T-helper 2 cell treated with Interferon-gamma antibody and Interleukin-4, amounts not matched to agents 5 μg/mL and 100 μg/mL, for 36 hours (primary cell): Measurements from ENCODE around the gene MYO5A.
"Not testable (repeated sequence)": the region's sequence is repeated elsewhere in the genome, so short reads cannot be mapped to it uniquely, and the experiment has no call there.

Experiments
- DNase-seq: peaks from one replicate; pipeline ENCODE4 v3.0.0; 2021; ENCODE audit warnings: low spot score
- H3K27ac Mint-ChIP-seq: one replicate; pipeline ENCODE4 v1.8.0; 2021; ENCODE audit warnings: mild to moderate bottlenecking, mixed read lengths
- H3K27me3 Mint-ChIP-seq: one replicate; pipeline ENCODE4 v1.8.0; 2021; ENCODE audit warnings: low read depth, mixed read lengths
- H3K36me3 Mint-ChIP-seq: one replicate; pipeline ENCODE4 v1.8.0; 2021; ENCODE audit warnings: low read depth, mixed read lengths
- H3K4me1 Mint-ChIP-seq: one replicate; pipeline ENCODE4 v1.8.0; 2021; ENCODE audit warnings: low read depth, mixed read lengths
- H3K4me3 Mint-ChIP-seq: one replicate; pipeline ENCODE4 v1.8.0; 2022; ENCODE audit warnings: mild to moderate bottlenecking, moderate library complexity, mixed read lengths
- H3K9me3 Mint-ChIP-seq: one replicate; pipeline ENCODE4 v1.8.0; 2021; ENCODE audit warnings: mixed read lengths

Gene MYO5A

DNA sequence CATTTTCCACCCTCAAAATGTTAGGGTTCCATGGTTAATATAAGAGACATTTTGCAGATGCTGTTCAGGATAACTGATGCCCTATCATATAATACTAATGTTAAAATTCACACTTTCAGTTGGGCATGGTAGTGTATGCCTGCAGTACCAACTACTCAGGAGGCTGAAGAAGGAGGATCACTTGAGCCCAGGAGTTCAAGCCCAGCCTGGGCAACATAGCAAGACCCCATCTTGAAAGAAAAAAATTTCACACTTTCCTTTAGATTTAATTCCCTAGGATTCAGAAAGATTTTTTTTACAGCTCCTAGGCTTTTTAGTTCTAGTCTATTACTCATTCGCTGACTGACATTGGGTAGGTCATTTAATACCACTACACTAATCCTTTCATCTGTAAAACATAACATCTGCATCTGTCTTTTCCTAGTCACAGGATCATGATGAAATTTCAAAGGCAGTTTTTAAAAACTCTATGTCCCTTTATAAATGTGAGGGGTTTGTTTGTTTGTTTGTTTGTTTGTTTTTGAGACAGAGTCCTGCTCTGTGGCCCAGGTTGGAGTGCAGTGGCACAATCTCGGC is 103.7 kb downstream of the MYO5A start:
- no peak for DNase-seq
- Mint-ChIP-seq H3K27me3 (no peaks in the 10 kb centered on the region), H3K36me3 (peaks cover 6% of the 10 kb centered on the region), H3K27ac (no peak overlapping the region), H3K9me3 (no peaks in the 10 kb centered on the region), H3K4me3 (no peak overlapping the region), H3K4me1 (peaks cover 1% of the 10 kb centered on the region)

DNA sequence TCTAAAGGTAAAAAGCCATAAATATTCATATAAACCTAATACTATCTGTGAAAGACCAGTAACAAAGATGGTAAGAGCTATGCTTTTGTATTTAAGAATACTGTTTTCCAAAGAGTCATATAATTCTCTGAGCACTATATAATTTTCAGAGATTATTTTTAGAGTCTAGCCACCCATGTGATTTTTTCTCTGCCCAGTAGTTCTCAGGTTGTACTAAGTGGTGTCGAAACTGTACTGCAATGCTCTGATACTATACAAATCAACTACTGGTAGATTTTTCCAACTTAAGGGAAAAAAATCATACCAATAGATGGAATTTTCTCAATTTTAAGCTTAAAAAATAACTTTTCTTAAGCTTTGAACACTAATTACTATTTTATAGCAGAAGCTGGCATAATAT is 104.8 kb downstream of the MYO5A start:
- peaks cover 6% of the 10 kb centered on the region for H3K36me3 Mint-ChIP-seq
- no peak overlapping the region for H3K27ac Mint-ChIP-seq

DNA sequence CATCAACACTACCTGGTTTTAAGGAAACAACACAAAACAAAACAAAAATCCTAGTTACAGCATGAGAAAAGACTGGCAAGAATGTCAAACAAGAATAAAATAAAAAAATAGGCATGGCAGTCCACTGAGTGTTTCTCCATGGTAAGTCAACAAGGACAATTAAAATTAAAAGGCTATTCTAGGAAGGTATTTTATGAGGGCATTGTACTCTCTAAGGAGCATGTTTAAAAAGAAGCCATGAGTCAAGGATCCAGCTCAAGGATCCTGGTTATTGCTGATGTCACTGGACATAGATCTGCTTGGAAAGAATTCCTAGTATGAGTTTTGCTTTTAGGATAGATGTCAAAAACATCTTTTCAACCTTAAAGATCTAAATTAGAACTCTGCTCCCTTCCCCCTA is 106.7 kb downstream of the MYO5A start:
- no peak overlapping the region for H3K27ac Mint-ChIP-seq
- no peaks in the 10 kb centered on the region for H3K27me3 Mint-ChIP-seq

More for the DNA sequence above, 104.8 kb downstream of the MYO5A start:
- no peaks in the 10 kb centered on the region for H3K27me3 Mint-ChIP-seq
- no peak for DNase-seq
- H3K4me3 Mint-ChIP-seq, result no peak overlapping the region
- peaks cover 3% of the 10 kb centered on the region for H3K4me1 Mint-ChIP-seq
- H3K9me3 Mint-ChIP-seq, result no peaks in the 10 kb centered on the region

DNA sequence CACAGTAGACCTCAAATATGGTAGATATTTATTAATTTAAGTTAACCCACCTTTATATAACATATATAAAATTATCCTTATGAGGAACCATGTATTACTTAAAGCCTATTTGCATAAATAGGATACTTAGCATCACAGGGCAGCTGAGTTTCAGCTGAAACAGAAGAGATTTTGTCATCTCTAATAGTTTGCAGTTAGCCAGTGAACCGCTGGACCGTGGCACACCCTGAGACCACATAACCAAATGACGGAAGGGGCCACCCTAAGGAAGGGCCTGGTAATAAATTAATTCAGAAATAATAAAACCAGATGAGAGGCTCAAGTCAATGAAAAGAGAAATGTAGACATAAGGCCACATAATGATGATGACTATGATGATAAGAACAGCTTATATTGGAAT is 107.7 kb downstream of the MYO5A start:
- Mint-ChIP-seq H3K27ac (no peak overlapping the region), H3K4me3 (no peak overlapping the region), H3K9me3 (no peaks in the 10 kb centered on the region), H3K36me3 (peaks cover 9% of the 10 kb centered on the region), H3K27me3 (no peaks in the 10 kb centered on the region), H3K4me1 (peaks cover 8% of the 10 kb centered on the region)
- DNase-seq, result no peak

More for the DNA sequence above, 106.7 kb downstream of the MYO5A start:
- Mint-ChIP-seq H3K4me1 (peaks cover 8% of the 10 kb centered on the region), H3K36me3 (peaks cover 9% of the 10 kb centered on the region), H3K9me3 (no peaks in the 10 kb centered on the region), H3K4me3 (no peak overlapping the region)
- DNase-seq, result no peak

DNA sequence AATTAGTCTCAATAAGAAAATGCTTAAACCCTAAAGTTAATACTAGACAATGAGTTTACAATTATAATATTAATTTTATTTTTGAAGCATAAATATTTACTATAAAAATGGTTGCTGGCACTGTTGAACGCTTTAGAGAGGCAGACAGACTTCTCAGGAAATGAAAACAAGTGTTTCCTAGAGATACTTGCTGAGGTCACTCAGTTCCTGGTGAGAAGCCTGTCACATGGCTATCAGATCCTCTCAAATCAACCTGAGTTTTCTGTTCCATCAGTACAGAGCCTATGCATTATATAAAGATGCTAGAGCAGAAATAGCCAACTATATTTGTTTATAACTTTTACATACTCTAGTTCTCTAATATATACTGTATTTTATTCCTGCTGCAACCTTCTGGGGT is 109.2 kb downstream of the MYO5A start:
- no peak overlapping the region for H3K27ac Mint-ChIP-seq
- no peak for DNase-seq
- H3K4me3 Mint-ChIP-seq, result no peak overlapping the region
- H3K36me3 Mint-ChIP-seq, result peaks cover 5% of the 10 kb centered on the region
- H3K9me3 Mint-ChIP-seq, result no peaks in the 10 kb centered on the region
- H3K4me1 Mint-ChIP-seq, result peaks cover 8% of the 10 kb centered on the region
- H3K27me3 Mint-ChIP-seq, result no peaks in the 10 kb centered on the region

DNA sequence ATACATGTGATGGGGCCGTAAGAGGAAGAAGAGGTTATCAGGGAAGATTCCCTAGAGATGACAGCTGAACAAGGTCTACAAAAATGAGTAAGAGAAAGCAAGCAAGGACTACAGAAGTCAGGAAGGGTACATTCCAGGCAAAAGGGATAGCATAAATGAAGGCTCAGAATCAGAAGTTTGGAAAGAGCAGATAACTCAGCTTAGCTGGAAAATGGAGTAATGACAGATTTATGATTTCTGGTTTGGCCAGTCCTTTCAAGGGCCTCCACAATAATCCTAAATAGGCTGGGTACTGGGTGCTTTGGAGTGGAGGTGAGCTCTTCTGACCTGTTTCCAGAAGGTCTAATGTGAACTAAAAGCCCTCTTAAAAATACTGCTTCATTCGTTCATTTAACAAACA is 110.7 kb downstream of the MYO5A start:
- Mint-ChIP-seq H3K36me3 (peaks cover 5% of the 10 kb centered on the region), H3K27me3 (no peaks in the 10 kb centered on the region), H3K27ac (no peak overlapping the region), H3K9me3 (no peaks in the 10 kb centered on the region), H3K4me1 (peaks cover 8% of the 10 kb centered on the region), H3K4me3 (no peak overlapping the region)
- no peak for DNase-seq

DNA sequence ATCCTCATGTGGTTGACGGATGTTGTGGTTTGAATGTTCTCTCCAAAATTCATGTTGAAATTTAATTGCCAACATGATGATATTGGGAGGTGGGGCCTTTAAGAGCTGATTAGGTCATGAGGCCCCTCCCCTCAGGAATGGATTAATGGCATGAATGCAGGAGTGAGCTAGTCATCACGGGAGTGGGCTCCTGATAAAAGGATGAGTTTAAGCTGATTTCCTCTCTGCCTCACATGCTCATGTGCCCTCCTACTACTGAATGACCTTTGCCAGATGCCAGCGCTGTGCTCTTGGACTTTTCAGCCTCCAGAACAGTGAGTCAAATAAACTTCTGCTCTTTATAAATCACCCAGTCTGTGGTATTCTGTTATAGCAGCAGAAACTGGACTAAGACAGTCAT is 111.2 kb downstream of the MYO5A start:
- H3K4me1 Mint-ChIP-seq, result peaks cover 8% of the 10 kb centered on the region

DNA sequence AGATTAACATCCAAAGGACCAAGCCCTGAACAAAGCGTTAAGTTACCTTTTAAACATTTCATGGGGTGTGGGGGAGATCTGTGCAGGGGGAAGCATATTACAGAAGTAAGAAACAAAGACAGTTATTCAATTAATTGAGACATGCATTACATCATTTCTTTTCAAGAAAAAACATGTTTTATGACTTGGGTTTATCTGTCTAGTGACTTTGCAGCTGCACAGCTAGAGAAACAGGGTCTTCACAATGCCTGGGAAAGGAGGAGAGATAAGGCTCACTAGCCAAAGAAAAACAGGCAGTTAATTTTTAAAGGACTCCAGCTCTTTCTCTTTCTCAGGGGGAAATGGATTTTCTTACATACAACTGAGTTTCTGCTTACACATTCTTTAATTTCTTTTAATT is 112.1 kb downstream of the MYO5A start:
- H3K4me1 Mint-ChIP-seq, H3K4me3 Mint-ChIP-seq, H3K27ac Mint-ChIP-seq, H3K27me3 Mint-ChIP-seq, H3K36me3 Mint-ChIP-seq, H3K9me3 Mint-ChIP-seq, DNase-seq: not testable (repeated sequence)

More for the DNA sequence above, 111.2 kb downstream of the MYO5A start:
- Mint-ChIP-seq H3K27ac (no peak overlapping the region), H3K36me3 (peaks cover 5% of the 10 kb centered on the region), H3K27me3 (no peaks in the 10 kb centered on the region), H3K4me3 (no peak overlapping the region), H3K9me3 (no peaks in the 10 kb centered on the region)
- no peak for DNase-seq

DNA sequence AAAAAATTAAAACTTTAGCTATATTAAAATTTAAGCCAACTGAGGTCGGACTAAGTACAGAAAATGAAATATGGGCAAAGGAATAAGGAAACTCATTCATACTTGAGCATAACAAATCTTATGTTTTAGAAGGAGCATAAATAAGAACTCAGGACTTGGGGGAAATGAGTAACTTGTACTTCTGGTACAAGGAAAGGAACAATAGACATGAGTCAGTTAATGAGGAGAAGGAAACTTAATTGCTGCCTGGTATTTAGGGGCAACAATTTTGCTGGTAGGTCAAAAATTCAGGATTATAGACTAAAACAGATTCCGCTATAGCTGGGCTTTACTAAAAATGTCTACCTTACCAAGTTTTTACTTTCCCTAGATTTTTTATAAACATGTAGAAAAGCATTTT is 113.1 kb downstream of the MYO5A start:
- peaks cover 5% of the 10 kb centered on the region for H3K36me3 Mint-ChIP-seq
- DNase-seq, result no peak
- H3K27ac Mint-ChIP-seq, result no peak overlapping the region
- no peak overlapping the region for H3K4me3 Mint-ChIP-seq
- peaks cover 8% of the 10 kb centered on the region for H3K4me1 Mint-ChIP-seq
- H3K9me3 Mint-ChIP-seq, result no peaks in the 10 kb centered on the region
- no peaks in the 10 kb centered on the region for H3K27me3 Mint-ChIP-seq

DNA sequence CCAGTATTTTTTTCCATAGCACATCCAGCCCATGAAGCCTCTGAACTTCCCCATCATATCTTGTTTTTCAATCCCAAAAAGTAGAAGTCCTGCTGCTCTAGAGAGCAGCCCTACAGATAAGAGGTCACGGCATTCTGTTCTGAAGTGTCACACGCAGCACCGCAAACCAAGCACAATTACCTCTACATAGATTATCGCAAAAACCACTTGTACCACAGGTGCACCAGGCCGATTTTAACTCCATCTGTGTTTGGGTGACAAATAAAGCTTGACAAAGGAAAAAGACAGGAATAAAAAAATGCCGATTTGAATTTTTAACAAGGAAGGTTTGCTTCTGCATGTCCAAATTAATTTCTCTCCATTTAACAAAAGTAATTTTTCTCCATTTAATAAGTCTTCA is 113.7 kb downstream of the MYO5A start:
- Mint-ChIP-seq H3K27ac (no peak overlapping the region), H3K4me3 (no peak overlapping the region), H3K9me3 (no peaks in the 10 kb centered on the region), H3K27me3 (no peaks in the 10 kb centered on the region), H3K4me1 (peaks cover 7% of the 10 kb centered on the region), H3K36me3 (peaks cover 5% of the 10 kb centered on the region)
- no peak for DNase-seq

DNA sequence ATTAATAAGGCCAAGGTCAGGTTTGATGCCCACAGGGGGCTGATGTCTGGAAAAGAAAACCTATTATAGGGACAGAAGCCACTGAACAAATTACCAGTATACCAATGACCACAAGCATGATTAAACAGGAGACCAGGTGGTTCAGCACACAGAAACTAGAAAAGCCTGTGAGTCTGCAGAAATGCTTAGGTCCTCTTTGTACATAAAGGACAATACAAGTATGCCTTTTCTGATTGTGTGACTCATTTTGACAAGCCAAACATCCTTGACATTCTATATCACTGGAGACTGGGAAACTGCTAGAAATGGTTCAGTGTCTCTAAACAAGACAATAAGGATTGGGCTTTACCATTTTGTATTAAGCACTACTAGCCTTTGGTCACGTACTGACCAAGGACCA is 119.9 kb downstream of the MYO5A start:
- no peak for DNase-seq
- Mint-ChIP-seq H3K4me1 (no peaks in the 10 kb centered on the region), H3K27ac (no peak overlapping the region), H3K4me3 (no peak overlapping the region), H3K9me3 (no peaks in the 10 kb centered on the region), H3K36me3 (peaks cover 13% of the 10 kb centered on the region), H3K27me3 (no peaks in the 10 kb centered on the region)

DNA sequence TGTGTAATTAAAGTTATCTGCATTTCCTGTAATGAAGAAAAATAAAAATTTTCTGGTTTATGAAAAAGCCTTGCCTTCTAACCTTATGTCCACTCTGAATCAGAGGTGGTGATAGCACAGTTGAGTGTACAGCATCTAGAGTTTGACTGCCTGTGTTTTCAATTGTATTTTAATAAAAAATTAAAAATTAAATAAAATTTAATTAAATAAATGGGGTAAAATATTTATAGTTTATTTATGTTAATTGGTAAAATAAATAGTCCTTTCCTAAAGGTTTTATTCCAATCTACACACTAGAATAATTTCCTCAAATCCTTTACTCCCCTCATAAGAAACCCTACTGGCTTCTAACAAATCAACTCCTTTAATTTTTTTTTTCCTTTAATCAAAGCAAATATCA is 121.3 kb downstream of the MYO5A start:
- H3K27ac Mint-ChIP-seq, result no peak overlapping the region
- H3K27me3 Mint-ChIP-seq, result no peaks in the 10 kb centered on the region
- H3K4me3 Mint-ChIP-seq, result no peak overlapping the region
- H3K36me3 Mint-ChIP-seq, result peaks cover 16% of the 10 kb centered on the region
- no peaks in the 10 kb centered on the region for H3K9me3 Mint-ChIP-seq
- H3K4me1 Mint-ChIP-seq, result no peaks in the 10 kb centered on the region
- no peak for DNase-seq

DNA sequence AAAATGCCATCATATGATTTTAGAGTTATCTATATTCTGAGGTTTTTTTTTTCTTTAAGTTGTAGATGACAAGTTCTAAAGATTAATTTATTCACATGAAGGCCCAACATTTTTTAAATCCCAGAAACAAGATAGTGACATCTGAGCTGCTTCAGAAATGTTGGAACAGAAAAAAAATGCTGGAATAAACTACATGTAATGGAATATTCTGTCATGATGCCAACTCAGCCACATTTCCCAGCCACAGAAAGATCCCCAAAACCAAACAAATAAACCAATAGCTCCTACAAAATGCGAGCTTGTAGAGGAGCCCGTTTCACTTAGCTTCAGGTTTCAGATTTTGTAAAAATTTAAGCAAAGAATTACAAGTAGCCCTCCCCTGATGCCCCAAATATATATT is 122.1 kb downstream of the MYO5A start:
- no peak overlapping the region for H3K4me3 Mint-ChIP-seq
- H3K9me3 Mint-ChIP-seq, result no peaks in the 10 kb centered on the region
- H3K36me3 Mint-ChIP-seq, result peaks cover 18% of the 10 kb centered on the region
- no peak overlapping the region for H3K27ac Mint-ChIP-seq
- DNase-seq, result no peak
- H3K27me3 Mint-ChIP-seq, result no peaks in the 10 kb centered on the region
- no peaks in the 10 kb centered on the region for H3K4me1 Mint-ChIP-seq

DNA sequence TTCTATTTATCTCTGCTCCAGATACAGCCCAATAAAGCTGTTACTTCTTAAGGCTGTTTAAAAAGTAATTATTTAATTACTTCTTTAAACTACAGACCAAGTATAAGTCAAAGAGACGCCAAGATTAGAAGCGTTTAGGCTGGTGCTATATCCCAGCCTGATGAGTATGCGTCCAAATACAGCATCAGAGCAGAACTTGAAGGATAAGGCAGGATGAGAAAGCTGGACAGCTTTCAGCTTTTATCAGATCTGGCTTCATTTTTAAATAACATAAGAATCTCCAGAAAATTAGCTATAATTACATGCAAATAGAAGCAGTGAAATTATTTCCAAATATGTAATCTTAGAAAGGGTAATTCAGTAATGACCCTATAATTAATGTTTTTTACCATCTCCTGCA is 122.8 kb downstream of the MYO5A start:
- peaks cover 18% of the 10 kb centered on the region for H3K36me3 Mint-ChIP-seq
- H3K27ac Mint-ChIP-seq, result no peak overlapping the region
- H3K27me3 Mint-ChIP-seq, result no peaks in the 10 kb centered on the region
- no peak overlapping the region for H3K4me3 Mint-ChIP-seq
- no peaks in the 10 kb centered on the region for H3K9me3 Mint-ChIP-seq
- DNase-seq, result no peak
- no peaks in the 10 kb centered on the region for H3K4me1 Mint-ChIP-seq

DNA sequence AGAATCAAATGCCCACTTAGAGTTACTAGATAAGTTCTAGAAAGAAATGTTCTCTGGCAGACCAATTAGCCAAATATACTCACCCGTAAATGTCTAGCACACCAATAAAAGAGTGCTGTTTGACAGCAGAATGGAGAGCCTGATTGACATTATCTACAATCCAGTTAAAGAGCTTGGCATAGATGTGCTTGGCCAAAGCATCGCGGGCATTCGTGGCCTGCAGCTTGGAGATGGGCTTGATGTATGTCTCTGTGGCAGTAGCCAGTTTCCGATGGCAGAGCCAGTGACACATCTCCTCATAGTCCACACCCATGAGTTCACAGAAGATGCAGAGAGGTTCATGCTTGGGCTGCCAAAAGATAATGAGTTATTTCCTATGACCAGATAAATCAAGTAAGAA is 131.6 kb downstream of the MYO5A start:
- H3K27ac Mint-ChIP-seq, result no peak overlapping the region
- no peaks in the 10 kb centered on the region for H3K9me3 Mint-ChIP-seq
- no peak for DNase-seq
- peaks cover 6% of the 10 kb centered on the region for H3K36me3 Mint-ChIP-seq
- no peak overlapping the region for H3K4me3 Mint-ChIP-seq
- H3K4me1 Mint-ChIP-seq, result peaks cover 5% of the 10 kb centered on the region
- no peaks in the 10 kb centered on the region for H3K27me3 Mint-ChIP-seq
